Ovary (tissue), 3 donors: Measurements from ENCODE around the gene SSTR5.

Experiments
- CTCF ChIP-seq, 3 donors: fragments of 450-650 bp in 2 of 3; fragments of 200-600 bp in 1 of 3; IDR thresholded peaks; one replicate each; pipeline versions ENCODE4 v1.5.1 to v1.8.0; 2016 to 2022; ENCODE audit warnings: antibody characterized with exemption in 3 of 3, mild to moderate bottlenecking in 1 of 3
- EP300 ChIP-seq: sonication (generic); formaldehyde crosslinking; IDR thresholded peaks from one replicate; pipeline ENCODE4 v1.6.1; 2017; ENCODE audit warnings: antibody characterized with exemption
- POLR2A ChIP-seq: fragments of 450-650 bp; IDR thresholded peaks from one replicate; pipeline ENCODE4 v1.6.1; 2017; ENCODE audit warnings: antibody characterized with exemption, mild to moderate bottlenecking, moderate library complexity
- donor health status: DM: no; HTN: no; CAD: no.

GRCh38 chr16:1094601-1095449, 22.3 kb downstream of the SSTR5 start:
- TF ChIP-seq POLR2A (no peak), CTCF (IDR thresholded peaks at IDR 0.05) (no peak), EP300 (no peak)
